AG09309 (cell line): ENCODE results near the gene RAD51B.
"Not testable (repeated sequence)": the region's sequence is repeated elsewhere in the genome, so short reads cannot be mapped to it uniquely, and the experiment has no call there.

Experiments used
- DNase-seq: peaks from one replicate; pipeline ENCODE4 v3.0.0-alpha.2; 2010; ENCODE audit warnings: low read depth
- H3K4me3 ChIP-seq: 2 replicates; pipeline ENCODE4 v1.5.1; 2011; ENCODE audit warnings: mild to moderate bottlenecking, low read depth, low read length, moderate library complexity; ENCODE audit not compliant: control insufficient read depth
- CTCF ChIP-seq: IDR thresholded peaks from 2 replicates; pipeline ENCODE4 v1.5.1; 2011; ENCODE audit warnings: mild to moderate bottlenecking, low read depth, low read length, inconsistent platforms; ENCODE audit not compliant: insufficient read depth, control insufficient read depth; ENCODE audit errors: missing control alignments

Gene RAD51B

GRCh38 chr14:68042586-68043210 lies 223.1 kb downstream of the RAD51B start:
- TF ChIP-seq CTCF, result no peak
- no peak overlapping the region for H3K4me3 ChIP-seq
- no peak for DNase-seq

GRCh38 chr14:68043752-68044151 lies 224.2 kb downstream of the RAD51B start:
- H3K4me3 ChIP-seq, result no peak overlapping the region
- TF ChIP-seq CTCF, result no peak
- no peak for DNase-seq

- no peak overlapping the region for H3K4me3 ChIP-seq
- peak; percentile 13 for DNase-seq
- no peak for TF ChIP-seq CTCF
These were observed 228.3 kb downstream of the RAD51B start for GRCh38 chr14:68047906-68048305.

GRCh38 chr14:68048815-68049214 lies 229.2 kb downstream of the RAD51B start:
- DNase-seq, H3K4me3 ChIP-seq: not testable (repeated sequence)

- TF ChIP-seq CTCF, result no peak
- DNase-seq, result no peak
- H3K4me3 ChIP-seq, result no peak overlapping the region
These were observed 230.6 kb downstream of the RAD51B start for GRCh38 chr14:68050177-68050576.

GRCh38 chr14:68051146-68051545 lies 231.6 kb downstream of the RAD51B start:
- no peak for DNase-seq
- no peak for TF ChIP-seq CTCF
- no peak overlapping the region for H3K4me3 ChIP-seq

- no peak overlapping the region for H3K4me3 ChIP-seq
- DNase-seq, result no peak
- no peak for TF ChIP-seq CTCF
These were observed 240.6 kb downstream of the RAD51B start for GRCh38 chr14:68060198-68060597.
